Upper lobe of left lung (tissue), 4 donors: Measurements from ENCODE around the gene LRRC17.

ENCODE experiments used
- CTCF ChIP-seq, 6 experiments: fragments of 450-650 bp in 4 of 6; fragments of 200-600 bp in 2 of 6; sonication (generic) in 2 of 6; IDR thresholded peaks; one replicate each; pipeline ENCODE4 v1.5.1; 2016 to 2019; ENCODE audit warnings: antibody characterized with exemption in 6 of 6
- EP300 ChIP-seq, 4 donors: sonication (generic); formaldehyde crosslinking; IDR thresholded peaks; one replicate each; pipeline ENCODE4 v1.5.1; 2017; ENCODE audit warnings: antibody characterized with exemption in 4 of 4, control low read depth in 2 of 4
- POLR2A ChIP-seq, 4 donors: fragments of 450-650 bp; IDR thresholded peaks; one replicate each; pipeline ENCODE4 v1.5.1; 2016 to 2017; ENCODE audit warnings: antibody characterized with exemption in 4 of 4, mild to moderate bottlenecking in 2 of 4
- POLR2AphosphoS5 ChIP-seq, 2 donors: sonication (generic); formaldehyde crosslinking; IDR thresholded peaks; one replicate each; pipeline ENCODE4 v1.5.1; 2017; ENCODE audit warnings: antibody characterized with exemption in 2 of 2

- TF ChIP-seq POLR2AphosphoS5 (IDR thresholded peaks at IDR 0.05) (no peak), CTCF (IDR thresholded peaks at IDR 0.05) (no peak), POLR2A (IDR thresholded peaks at IDR 0.05) (no peak), EP300 (IDR thresholded peaks at IDR 0.05) (no peak)
Measured at GRCh38 chr7:102988088-102988487, 75.3 kb downstream of the LRRC17 start.
